PC-3 (cell line): ENCODE results near the gene MNT.

Experiments
- CTCF ChIP-seq: fragments of 300-600 bp; sonication (generic); conservative IDR thresholded peaks from 2 replicates; pipeline ENCODE4 v1.5.1; 2017; ENCODE audit warnings: antibody characterized with exemption, low read depth, mild to moderate bottlenecking, low read length
- EZH2 ChIP-seq: fragments of 300-600 bp; sonication (generic); IDR thresholded peaks from one replicate; pipeline ENCODE4 v1.6.1; 2017; ENCODE audit warnings: antibody characterized with exemption, mild to moderate bottlenecking, low read length; ENCODE audit not compliant: unreplicated experiment

- TF ChIP-seq EZH2 = no peak
- TF ChIP-seq CTCF = no peak
Measured at GRCh38 chr17:2427910-2428309, 27.1 kb upstream of the MNT start.
